ENCODE data around the gene MGLL. TPM values are rescaled to one million over a fixed set of nuclear protein-coding genes. Genes with fewer than 3 reads are reported as not detected.

MGLL gene
- total and polyA plus RNA-seq, 4 donors: 67.0 to 182 (median 78.2) TPM

- no peak overlapping the region for H3K9ac ChIP-seq (ENCODE audit: insufficient read depth in 1 of 2, low read length in 2 of 2)
- H3K36me3 ChIP-seq (ENCODE audit: control insufficient read depth in 4 of 4, insufficient read depth in 4 of 4, low read length in 4 of 4): peaks cover 0 to 2% (median 0%) of the 10 kb centered on the region in 4 donors
- no peak overlapping the region for H3K4me3 ChIP-seq
- H3K27me3 ChIP-seq (ENCODE audit: control insufficient read depth in 3 of 3, insufficient read depth in 3 of 3, low read length in 2 of 3): no peaks in the 10 kb centered on the region
- 56 to 84% methylated on average over 11 of the region's 11 CpGs for WGBS, 2 donors
- no peak overlapping the region for H3K27ac ChIP-seq (ENCODE audit: low read depth in 1 of 2, low read length in 1 of 2)
- ATAC-seq (ENCODE audit: insufficient read depth, low FRiP score) (no peak), DNase-seq (no peak)
- H3K4me1 ChIP-seq (ENCODE audit: control insufficient read depth in 5 of 5, insufficient read depth in 5 of 5, low read length in 5 of 5): peaks cover 0 to 13% (median 7%) of the 10 kb centered on the region in 5 donors
- peaks cover 0 to 4% (median 2%) of the 10 kb centered on the region in 4 donors for H3K9me3 ChIP-seq (ENCODE audit: control insufficient read depth in 4 of 4, insufficient read depth in 3 of 4, low read length in 3 of 4)
- no peak for TF ChIP-seq CTCF (IDR thresholded peaks at IDR 0.05; ENCODE audit: control extremely low read depth, extremely low read depth)
Observed at GRCh38 chr3:127777921-127778656, 44.2 kb downstream of the MGLL start.

GRCh38 chr3:127777332-127777731, 45.0 kb downstream of the MGLL start:
- DNase-seq (no peak), ATAC-seq (ENCODE audit: insufficient read depth, low FRiP score) (no peak)
- 78 to 89% methylated on average over 1 of the region's 1 CpG for WGBS, 2 donors
- no peak overlapping the region for H3K4me3 ChIP-seq
- peaks cover 0 to 4% (median 2%) of the 10 kb centered on the region in 4 donors for H3K9me3 ChIP-seq (ENCODE audit: control insufficient read depth in 4 of 4, insufficient read depth in 3 of 4, low read length in 3 of 4)
- peaks cover 0 to 13% (median 9%) of the 10 kb centered on the region in 5 donors for H3K4me1 ChIP-seq (ENCODE audit: control insufficient read depth in 5 of 5, insufficient read depth in 5 of 5, low read length in 5 of 5)
- TF ChIP-seq CTCF (IDR thresholded peaks at IDR 0.05; ENCODE audit: control extremely low read depth, extremely low read depth): no peak
- no peaks in the 10 kb centered on the region for H3K27me3 ChIP-seq (ENCODE audit: control insufficient read depth in 3 of 3, insufficient read depth in 3 of 3, low read length in 2 of 3)
- H3K9ac ChIP-seq (ENCODE audit: insufficient read depth in 1 of 2, low read length in 2 of 2): no peak overlapping the region
- H3K36me3 ChIP-seq (ENCODE audit: control insufficient read depth in 4 of 4, insufficient read depth in 4 of 4, low read length in 4 of 4): peaks cover 0 to 2% (median 0%) of the 10 kb centered on the region in 4 donors
- no peak overlapping the region for H3K27ac ChIP-seq (ENCODE audit: low read depth in 1 of 2, low read length in 1 of 2)

GRCh38 chr3:127776347-127776746, 46.0 kb downstream of the MGLL start:
- Histone ChIP-seq H3K4me1 (ENCODE audit: control insufficient read depth in 5 of 5, insufficient read depth in 5 of 5, low read length in 5 of 5) (peaks cover 0 to 15% (median 9%) of the 10 kb centered on the region in 5 donors), H3K36me3 (ENCODE audit: control insufficient read depth in 4 of 4, insufficient read depth in 4 of 4, low read length in 4 of 4) (no peaks in the 10 kb centered on the region), H3K27me3 (ENCODE audit: control insufficient read depth in 3 of 3, insufficient read depth in 3 of 3, low read length in 2 of 3) (no peaks in the 10 kb centered on the region), H3K9me3 (ENCODE audit: control insufficient read depth in 4 of 4, insufficient read depth in 3 of 4, low read length in 3 of 4) (peaks cover 0 to 4% (median 2%) of the 10 kb centered on the region in 4 donors), H3K9ac (ENCODE audit: insufficient read depth in 1 of 2, low read length in 2 of 2) (no peak overlapping the region), H3K4me3 (no peak overlapping the region), H3K27ac (ENCODE audit: low read depth in 1 of 2, low read length in 1 of 2) (no peak overlapping the region)
- no peak for ATAC-seq (ENCODE audit: insufficient read depth, low FRiP score)
- 84 to 90% methylated on average over 10 of the region's 10 CpGs for WGBS, 2 donors
- TF ChIP-seq CTCF (IDR thresholded peaks at IDR 0.05; ENCODE audit: control extremely low read depth, extremely low read depth): no peak
- DNase-seq: no peak

Data from lung (tissue), 12 donors.